Left cardiac atrium (tissue), 4 donors: Measurements from ENCODE around the gene WASL. TPM values are rescaled to one million over a fixed set of nuclear protein-coding genes. Genes with fewer than 3 reads are reported as not detected.
A peak's percentile ranks its signal among the peaks of the same experiment; 100 is the strongest.

ENCODE experiments used
- ATAC-seq, 2 donors: fragments of 200-7000 bp; cut with Tn5 transposase; one replicate each; pipeline ENCODE4 v1.9.1; 2020; ENCODE audit warnings: mild to moderate bottlenecking in 2 of 2, moderate library complexity in 2 of 2
- DNase-seq: peaks from one replicate; pipeline ENCODE4 v3.0.0-alpha.2; 2020
- intact Hi-C, 2 donors: fragments of 100-400 bp; cut with DNase I; formaldehyde crosslinking; loops; one replicate each; pipeline versions ENCODE4 v1.14.1 to v1.15.1; 2022 to 2023
- total RNA-seq, 2 donors: library from RNA; stranded (reverse); fragmentation: NEBNext Ultra II Directional; extraction: Animal tissue kit (Norgen Biotek cat#: 25700); gene quantifications; one replicate each; pipeline ENCODE4 v1.2.1, GENCODE V29; 2021
- donor health status: DM: no; HTN: yes; CAD: no.
- donor health status: DM: no; HTN: yes; CAD: no; lungs with severe emphysema.
- donor health status: DM: yes; HTN: yes; CAD: no.
- donor health status: Dilated cardiomyopathy.

The WASL gene
- total RNA-seq, 2 donors from 2014 or later: 25.1 to 26.8 TPM

GRCh38 chr7:123771846-123772245, 23.0 kb upstream of the WASL start:
- ATAC-seq: no peak
- DNase-seq: no peak
- intact Hi-C loops: no loop called here

- ATAC-seq: no peak
- intact Hi-C loops: no loop called here
- DNase-seq: no peak
Measured at GRCh38 chr7:123771256-123771655, 22.5 kb upstream of the WASL start.

- ATAC-seq: peak in 1 of 2 donors; percentile 62
- intact Hi-C loops: no loop called here
- DNase-seq: no peak
Measured at GRCh38 chr7:123770378-123770777, 21.6 kb upstream of the WASL start.

DNA sequence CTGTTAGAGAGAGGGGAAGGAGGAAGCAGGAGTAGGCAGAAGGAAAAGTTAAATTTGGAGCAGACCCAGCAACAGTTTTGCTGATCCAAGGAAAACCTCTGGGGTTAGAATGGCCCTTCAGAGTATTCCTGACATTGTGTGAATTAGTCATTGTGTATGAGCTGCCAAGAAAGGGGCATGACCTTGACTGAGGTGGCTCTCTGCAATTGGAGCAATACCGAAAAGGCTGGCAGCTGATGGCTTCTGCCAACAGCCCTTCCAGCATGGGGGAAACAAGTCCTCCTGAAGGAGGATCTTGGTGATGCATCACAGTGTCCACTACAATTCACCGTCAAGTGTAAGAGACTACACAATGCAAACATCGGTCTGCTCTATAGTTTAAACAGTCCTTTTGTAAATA, 20.6 kb upstream of the WASL start:
- peak; percentile 95 to 98 for ATAC-seq
- intact Hi-C loops: no loop called here
- DNase-seq: peak; percentile 39

- ATAC-seq: no peak
- no peak for DNase-seq
- intact Hi-C loops: no loop called here
Measured at GRCh38 chr7:123768493-123768892, 19.7 kb upstream of the WASL start.

DNA sequence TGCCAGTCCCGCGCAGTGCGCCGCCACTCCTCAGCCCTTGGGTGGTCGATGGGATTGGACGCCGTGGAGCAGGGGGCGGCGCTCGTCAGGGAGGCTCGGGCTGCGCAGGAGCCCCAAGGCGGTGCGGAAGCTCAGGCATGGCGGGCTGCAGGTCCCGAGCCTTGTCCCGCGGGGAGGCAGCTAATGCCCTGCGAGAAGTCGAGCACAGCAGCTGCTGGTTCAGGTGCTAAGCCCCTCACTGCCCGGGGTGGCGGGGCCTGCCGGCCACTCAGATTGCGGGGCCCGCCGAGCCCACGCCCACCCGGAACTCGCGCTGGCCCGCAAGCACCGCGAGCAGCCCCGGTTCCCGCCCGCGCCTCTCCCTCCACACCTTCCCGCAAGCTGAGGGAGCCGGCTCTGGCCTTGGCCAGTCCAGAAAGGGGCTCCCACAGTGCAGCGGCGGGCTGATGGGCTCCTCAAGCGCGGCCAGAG, 14.4 kb upstream of the WASL start:
- intact Hi-C loops: no loop called here
- ATAC-seq (no peak), DNase-seq (no peak)

DNA sequence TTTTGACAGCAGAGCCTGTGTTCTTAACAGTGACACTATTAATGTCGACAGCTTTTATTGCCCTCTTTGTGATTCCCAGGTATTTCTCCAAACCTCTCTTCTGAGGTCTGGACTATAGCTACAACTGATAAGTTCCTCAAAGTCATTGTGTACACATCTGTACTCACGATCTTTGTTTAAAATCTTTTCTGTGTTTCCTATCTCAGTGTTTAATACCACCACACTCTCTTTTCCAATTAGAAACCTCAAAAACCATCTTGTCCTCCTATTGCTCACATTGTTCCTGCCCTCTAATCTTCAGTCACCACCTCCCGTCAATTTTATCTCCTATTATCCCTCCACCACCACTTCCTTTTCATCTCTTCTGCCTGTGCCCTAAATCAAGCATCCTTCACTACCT, 12.9 kb upstream of the WASL start:
- no peak for ATAC-seq
- intact Hi-C loops: no loop called here
- DNase-seq: no peak

GRCh38 chr7:123757095-123757494, 8.3 kb upstream of the WASL start:
- ATAC-seq (no peak), DNase-seq (no peak)
- intact Hi-C loops: no loop called here

- no peak for ATAC-seq
- DNase-seq: no peak
- intact Hi-C loops: no loop called here
Measured at GRCh38 chr7:123755338-123755737, 6.5 kb upstream of the WASL start.

- intact Hi-C loops: no loop called here
- no peak for DNase-seq
- no peak for ATAC-seq
Measured at GRCh38 chr7:123754271-123754871, 5.6 kb upstream of the WASL start.

GRCh38 chr7:123752534-123752933, 3.7 kb upstream of the WASL start:
- intact Hi-C loops: no loop called here
- ATAC-seq (no peak), DNase-seq (no peak)

DNA sequence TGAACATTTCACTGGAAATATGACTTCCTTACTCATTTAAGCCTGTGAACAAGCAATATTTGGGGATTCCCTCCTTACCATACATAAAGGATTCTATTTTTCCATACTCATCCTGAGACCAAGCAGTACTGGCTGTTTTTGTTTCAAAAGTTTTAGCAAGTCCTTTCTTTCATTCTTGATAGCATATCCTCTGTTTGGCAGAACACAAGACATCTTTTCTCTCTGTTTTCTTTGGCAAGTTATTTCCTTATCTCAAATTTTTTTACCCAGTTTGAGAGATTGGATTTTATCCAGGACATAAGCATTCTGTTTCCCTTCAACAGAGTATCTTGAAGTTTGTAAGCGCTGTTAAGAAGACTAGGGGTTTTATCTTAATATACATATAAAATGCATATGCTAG, 3.0 kb upstream of the WASL start:
- DNase-seq (no peak), ATAC-seq (no peak)
- intact Hi-C loops: no loop called here

- DNase-seq (no peak), ATAC-seq (no peak)
- intact Hi-C loops: no loop called here
Measured at GRCh38 chr7:123750389-123751230, 1.8 kb upstream of the WASL start.

GRCh38 chr7:123749537-123749857, 694 bp upstream of the WASL start:
- DNase-seq (no peak), ATAC-seq (peak; percentile 2 to 12)
- intact Hi-C loops: loop anchor here in 1 of 2 donors (5.0 kb wide), 1 partner anchor 37 kb away; no protein-coding TSS in a partner anchor

GRCh38 chr7:123748171-123748733, 551 bp downstream of the WASL start:
- peak; percentile 57 for DNase-seq
- intact Hi-C loops: loop anchor here in 1 of 2 donors (5.0 kb wide), 1 partner anchor 36 kb away; no protein-coding TSS in a partner anchor
- ATAC-seq: peak; percentile 55 to 69

DNA sequence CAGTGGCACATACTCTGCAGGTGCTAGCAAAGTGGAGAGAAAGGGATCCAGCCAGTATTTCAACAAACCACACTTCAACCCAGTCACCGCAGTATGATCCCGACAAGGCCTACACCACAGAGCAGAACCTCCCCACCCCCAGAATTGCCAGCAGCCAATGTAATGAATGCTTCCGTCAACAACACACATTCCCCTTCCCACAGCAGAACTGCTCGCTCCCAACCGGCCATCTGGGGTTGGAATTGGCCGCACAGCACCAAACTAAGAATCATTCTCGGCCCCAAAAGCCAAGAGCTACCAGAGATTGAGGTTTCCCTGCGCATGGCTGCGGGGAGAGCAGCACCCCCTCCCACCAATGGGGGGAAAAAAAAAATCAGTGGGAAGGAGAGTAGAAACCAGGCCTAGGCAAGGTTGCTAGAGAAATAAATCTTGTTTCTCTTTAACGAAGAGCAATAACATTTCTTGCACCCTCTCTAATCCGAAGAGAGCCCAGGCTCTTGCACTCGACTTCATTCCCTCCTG, 1.1 kb downstream of the WASL start:
- ATAC-seq: peak; percentile 35 to 54
- peak; percentile 44 for DNase-seq
- intact Hi-C loops: loop anchor here in 1 of 2 donors (5.0 kb wide), 1 partner anchor 35 kb away; no protein-coding TSS in a partner anchor

DNA sequence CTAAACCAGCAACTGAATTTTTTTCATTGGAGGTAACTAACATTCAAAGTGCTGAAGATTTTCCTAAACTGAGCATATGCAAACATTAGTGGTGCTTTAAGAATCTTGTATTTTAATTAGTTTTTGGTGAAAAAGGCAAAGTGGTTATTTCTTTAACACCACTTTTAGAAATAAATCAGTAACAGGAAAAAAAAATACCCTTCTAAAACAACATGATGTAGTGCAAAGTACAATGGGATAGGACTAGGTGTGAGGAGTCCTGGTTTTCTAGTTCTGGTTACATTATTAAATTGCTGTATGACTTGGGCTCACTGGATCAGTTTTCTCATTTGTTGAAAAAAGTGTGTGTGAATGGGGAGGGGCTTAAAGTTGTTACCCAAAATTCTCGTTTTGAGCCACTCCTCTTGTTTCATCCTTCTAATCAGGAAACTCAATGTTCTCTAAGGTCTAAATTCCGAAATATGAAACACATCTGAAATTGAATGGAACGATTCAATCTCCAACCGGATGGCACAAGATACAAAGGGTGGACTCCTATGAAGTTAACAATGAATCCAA, 1.8 kb downstream of the WASL start:
- DNase-seq (no peak), ATAC-seq (no peak)
- intact Hi-C loops: loop anchor here in 1 of 2 donors (5.0 kb wide), 1 partner anchor 35 kb away; no protein-coding TSS in a partner anchor

GRCh38 chr7:123746055-123746454, 2.7 kb downstream of the WASL start:
- DNase-seq (no peak), ATAC-seq (no peak)
- intact Hi-C loops: loop anchor here in 1 of 2 donors (5.0 kb wide), 1 partner anchor 34 kb away; no protein-coding TSS in a partner anchor

- intact Hi-C loops: loop anchor here in 1 of 2 donors (5.0 kb wide), 1 partner anchor 33 kb away; no protein-coding TSS in a partner anchor
- DNase-seq: no peak
- ATAC-seq: no peak
Measured at GRCh38 chr7:123745437-123745836, 3.4 kb downstream of the WASL start.

DNA sequence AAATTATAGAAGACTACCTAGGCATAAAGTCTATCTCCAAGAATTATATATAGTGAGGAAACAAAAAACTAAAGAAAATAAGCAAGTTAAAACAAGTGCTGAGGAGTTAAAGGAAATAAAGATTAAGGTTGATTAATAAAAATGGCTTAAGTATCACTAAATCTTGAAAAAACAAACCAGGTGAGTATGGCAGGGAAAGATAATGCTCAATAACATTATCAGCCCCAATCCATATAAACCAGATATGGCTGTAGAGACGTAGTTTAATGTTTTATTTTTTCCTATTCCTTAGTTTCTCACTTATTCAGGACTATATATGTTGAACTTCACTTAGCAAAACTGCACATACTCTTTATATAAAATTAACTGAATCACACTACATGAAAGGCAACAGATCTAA, 4.4 kb downstream of the WASL start:
- ATAC-seq (no peak), DNase-seq (no peak)
- intact Hi-C loops: no loop called here
